Stimulated activated CD4-positive, alpha-beta T cell treated with anti-CD3 and anti-CD28 coated beads, Interleukin-1b, Interleukin-23, amount 100 ng/mL, for 48 hours (primary cell): ENCODE measurements around the gene MEIOB.

Experiments used
- DNase-seq: peaks from one replicate; pipeline ENCODE4 v3.0.0-alpha.2; 2020

The MEIOB gene

DNA sequence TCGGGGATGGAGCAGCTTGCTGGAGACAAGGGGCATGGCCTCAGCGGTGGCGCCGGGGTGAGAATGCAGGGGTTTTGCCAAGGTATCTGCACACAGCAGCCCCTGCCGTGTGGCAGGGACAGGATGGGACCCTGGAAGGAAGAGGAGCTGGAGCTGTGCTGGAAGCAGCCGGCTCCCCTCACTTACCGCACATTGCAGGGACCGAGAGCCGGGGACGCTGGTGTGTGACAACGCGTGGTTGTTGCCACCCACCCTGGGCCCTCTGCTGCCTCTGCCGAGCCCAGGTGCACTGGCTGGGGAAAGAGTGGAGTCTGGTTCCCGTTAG lies 86.2 kb downstream of the MEIOB start:
- no peak for DNase-seq

DNA sequence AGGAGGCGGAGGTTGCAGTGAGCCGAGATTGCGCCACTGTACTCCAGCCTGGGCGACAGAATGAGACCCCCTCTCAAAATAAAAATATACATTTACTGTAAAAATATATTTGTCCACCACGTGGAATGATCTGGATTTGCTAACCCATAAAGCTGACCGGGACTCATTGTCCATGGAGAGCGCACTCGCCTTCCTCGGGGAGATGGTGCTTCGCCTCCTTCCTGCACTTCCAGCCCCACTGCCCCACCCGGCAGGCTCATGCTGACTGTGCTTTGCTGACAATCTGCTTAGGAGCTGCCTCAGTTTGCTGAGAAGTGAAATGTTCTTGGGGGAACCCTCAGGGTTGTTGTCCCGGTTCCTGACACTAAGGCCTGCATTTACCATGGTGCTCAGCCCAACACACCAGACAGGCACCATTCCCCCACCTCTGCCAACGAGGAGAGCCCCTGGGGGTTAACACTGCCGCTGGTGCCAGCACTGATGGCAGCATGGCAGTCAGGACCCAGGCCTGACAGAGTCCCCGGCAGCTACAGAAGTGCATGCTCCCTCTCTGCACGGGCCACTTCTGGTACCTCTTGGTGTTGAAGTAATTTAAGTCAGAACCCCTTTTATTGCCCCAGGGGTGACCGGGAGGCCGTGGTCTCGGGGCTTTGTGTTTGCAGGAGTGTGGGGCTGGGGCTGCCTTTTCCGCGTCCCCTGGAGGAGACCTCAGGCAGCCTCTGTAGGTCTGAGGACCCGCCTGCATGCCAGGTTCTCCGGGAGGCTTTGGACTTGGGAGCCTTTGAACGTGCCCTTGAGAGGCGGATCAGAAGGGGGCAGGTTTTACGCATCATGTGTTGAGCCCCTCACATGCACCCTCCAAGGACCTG lies 86.8 kb downstream of the MEIOB start:
- DNase-seq: no peak
